GM21381 (cell line): Measurements from ENCODE around the gene GAST.
"Not testable (repeated sequence)": the region's sequence is repeated elsewhere in the genome, so short reads cannot be mapped to it uniquely, and the experiment has no call there.

Experiments used
- ATAC-seq: cut with Tn5 transposase; IDR thresholded peaks from one replicate; pipeline ENCODE4 v1.9.1; 2021; ENCODE audit warnings: mild to moderate bottlenecking, moderate library complexity; ENCODE audit not compliant: unreplicated experiment

The GAST gene

GRCh38 chr17:41683441-41684007, 28.6 kb upstream of the GAST start:
- ATAC-seq: no peak

GRCh38 chr17:41684035-41684434, 28.1 kb upstream of the GAST start:
- no peak for ATAC-seq

GRCh38 chr17:41685753-41686152, 26.4 kb upstream of the GAST start:
- ATAC-seq: not testable (repeated sequence)

GRCh38 chr17:41686281-41686680, 25.9 kb upstream of the GAST start:
- ATAC-seq: no peak

- no peak for ATAC-seq
Observed at GRCh38 chr17:41687828-41688640, 24.1 kb upstream of the GAST start.

- peak; percentile 72 for ATAC-seq
Observed at GRCh38 chr17:41688641-41689496, 23.3 kb upstream of the GAST start, which contains the start of gene EIF1. EIF1 (plus strand) TSS chr17:41688885; CDS start chr17:41689039, 154 bp downstream.

- no peak for ATAC-seq
Observed at GRCh38 chr17:41689497-41690299, 22.4 kb upstream of the GAST start.

- ATAC-seq: no peak
Observed at GRCh38 chr17:41690497-41690896, 21.6 kb upstream of the GAST start.

- no peak for ATAC-seq
Observed at GRCh38 chr17:41691031-41691777, 20.9 kb upstream of the GAST start.

- ATAC-seq: no peak
Observed at GRCh38 chr17:41692722-41693521, 19.2 kb upstream of the GAST start.

GRCh38 chr17:41695134-41695661, 16.9 kb upstream of the GAST start:
- no peak for ATAC-seq

- no peak for ATAC-seq
Observed at GRCh38 chr17:41695954-41696757, 16.0 kb upstream of the GAST start.

GRCh38 chr17:41697122-41697962, 14.8 kb upstream of the GAST start:
- no peak for ATAC-seq

- not testable (repeated sequence) for ATAC-seq
Observed at GRCh38 chr17:41700843-41701242, 11.3 kb upstream of the GAST start.

GRCh38 chr17:41702712-41703111, 9.4 kb upstream of the GAST start:
- no peak for ATAC-seq

- no peak for ATAC-seq
Observed at GRCh38 chr17:41705271-41705991, 6.7 kb upstream of the GAST start.
